ENCODE results near the gene NEMP1.

NEMP1 gene

GRCh38 chr12:57107456-57108155 is 29.0 kb upstream of the NEMP1 start:
- no peak for DNase-seq (ENCODE audit: low read depth)

- DNase-seq (ENCODE audit: low read depth): no peak
These were observed 27.6 kb upstream of the NEMP1 start for GRCh38 chr12:57106021-57106708.

- DNase-seq (ENCODE audit: low read depth): no peak
These were observed 26.6 kb upstream of the NEMP1 start for GRCh38 chr12:57105011-57105753.

GRCh38 chr12:57104292-57104910 is 25.8 kb upstream of the NEMP1 start:
- no peak for DNase-seq (ENCODE audit: low read depth)

- no peak for DNase-seq (ENCODE audit: low read depth)
These were observed 25.3 kb upstream of the NEMP1 start for GRCh38 chr12:57103856-57104255.

GRCh38 chr12:57101892-57102695 is 23.5 kb upstream of the NEMP1 start:
- no peak for DNase-seq (ENCODE audit: low read depth)

GRCh38 chr12:57099766-57100165 is 21.2 kb upstream of the NEMP1 start:
- no peak for DNase-seq (ENCODE audit: low read depth)

GRCh38 chr12:57099047-57099714 is 20.6 kb upstream of the NEMP1 start:
- DNase-seq (ENCODE audit: low read depth): no peak

- no peak for DNase-seq (ENCODE audit: low read depth)
These were observed 20.0 kb upstream of the NEMP1 start for GRCh38 chr12:57098546-57098945.

GRCh38 chr12:57097554-57097835 is 18.9 kb upstream of the NEMP1 start:
- no peak for DNase-seq (ENCODE audit: low read depth)

- DNase-seq (ENCODE audit: low read depth): no peak
These were observed 18.4 kb upstream of the NEMP1 start for GRCh38 chr12:57096748-57097553.

GRCh38 chr12:57096099-57096572 is 17.5 kb upstream of the NEMP1 start:
- DNase-seq (ENCODE audit: low read depth): no peak

- DNase-seq (ENCODE audit: low read depth): no peak
These were observed 16.8 kb upstream of the NEMP1 start for GRCh38 chr12:57095440-57095839.

- no peak for DNase-seq (ENCODE audit: low read depth)
These were observed 15.9 kb upstream of the NEMP1 start for GRCh38 chr12:57094208-57095160.

- peak; percentile 77 for DNase-seq (ENCODE audit: low read depth)
These were observed 15.0 kb upstream of the NEMP1 start for GRCh38 chr12:57093415-57094207.

- no peak for DNase-seq (ENCODE audit: low read depth)
These were observed 14.4 kb upstream of the NEMP1 start for GRCh38 chr12:57092876-57093414.

GRCh38 chr12:57092529-57092862 is 13.9 kb upstream of the NEMP1 start:
- DNase-seq (ENCODE audit: low read depth): no peak
